Measurements from ENCODE around the gene TP53AIP1. TPM values are rescaled to one million over a fixed set of nuclear protein-coding genes. Genes with fewer than 3 reads are reported as not detected.

Gene TP53AIP1
- polyA plus RNA-seq, 6 donors from 2014 or later: not detected

DNA sequence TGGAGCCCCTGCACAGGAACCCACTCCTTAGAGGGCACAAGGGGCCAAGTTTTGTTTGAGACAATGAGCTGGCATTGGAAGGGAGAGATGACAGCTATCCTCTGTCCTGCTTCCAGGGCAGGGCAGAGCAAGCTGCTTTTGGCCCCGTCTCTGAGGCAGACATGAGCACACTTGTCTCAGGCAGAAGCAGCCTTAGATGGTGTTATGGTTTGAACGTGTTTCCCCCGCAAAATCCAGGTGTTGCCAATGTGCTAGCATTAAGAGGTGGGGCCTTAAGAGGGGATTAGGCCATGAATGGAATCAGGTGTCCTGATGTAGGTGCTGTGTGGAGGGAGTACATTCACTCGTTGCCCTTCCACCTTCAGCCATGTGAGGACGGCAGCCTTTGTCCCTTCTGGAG, 2.5 kb downstream of the TP53AIP1 start:
- DNase-seq (no peak), ATAC-seq (ENCODE audit: low read depth in 2 of 2) (no peak)
- H3K4me1 Mint-ChIP-seq: no peaks in the 10 kb centered on the region

DNA sequence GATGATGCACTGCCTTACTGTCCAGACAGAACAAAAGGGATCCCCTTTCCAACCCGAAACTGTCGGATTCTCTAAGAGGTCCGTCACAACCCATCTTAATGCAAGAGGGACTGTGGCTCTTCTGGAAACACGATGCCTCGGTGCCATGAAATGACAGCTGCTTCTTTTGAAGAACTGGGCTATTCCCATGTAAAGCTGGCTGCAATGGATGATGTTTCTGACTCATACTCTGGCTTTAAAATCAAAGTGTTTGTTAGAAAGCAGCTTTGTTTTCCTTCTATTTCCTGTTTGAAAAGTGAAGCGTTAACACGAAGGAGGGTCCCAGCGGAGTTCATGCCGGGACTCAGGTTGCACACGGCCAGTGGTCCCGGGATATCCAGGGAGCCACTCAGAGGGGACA, 3.1 kb downstream of the TP53AIP1 start:
- no peak for DNase-seq
- H3K4me1 Mint-ChIP-seq: no peaks in the 10 kb centered on the region

More for the DNA sequence above, 2.5 kb downstream of the TP53AIP1 start:
- no peaks in the 10 kb centered on the region for H3K36me3 Mint-ChIP-seq
- H3K9me3 Mint-ChIP-seq: peaks cover 0 to 2% (median 0%) of the 10 kb centered on the region in 7 donors
- H3K27ac Mint-ChIP-seq: no peak overlapping the region
- H3K27me3 Mint-ChIP-seq: peaks cover 25 to 61% (median 56%) of the 10 kb centered on the region in 3 donors
- no peak overlapping the region for H3K4me3 Mint-ChIP-seq

DNA sequence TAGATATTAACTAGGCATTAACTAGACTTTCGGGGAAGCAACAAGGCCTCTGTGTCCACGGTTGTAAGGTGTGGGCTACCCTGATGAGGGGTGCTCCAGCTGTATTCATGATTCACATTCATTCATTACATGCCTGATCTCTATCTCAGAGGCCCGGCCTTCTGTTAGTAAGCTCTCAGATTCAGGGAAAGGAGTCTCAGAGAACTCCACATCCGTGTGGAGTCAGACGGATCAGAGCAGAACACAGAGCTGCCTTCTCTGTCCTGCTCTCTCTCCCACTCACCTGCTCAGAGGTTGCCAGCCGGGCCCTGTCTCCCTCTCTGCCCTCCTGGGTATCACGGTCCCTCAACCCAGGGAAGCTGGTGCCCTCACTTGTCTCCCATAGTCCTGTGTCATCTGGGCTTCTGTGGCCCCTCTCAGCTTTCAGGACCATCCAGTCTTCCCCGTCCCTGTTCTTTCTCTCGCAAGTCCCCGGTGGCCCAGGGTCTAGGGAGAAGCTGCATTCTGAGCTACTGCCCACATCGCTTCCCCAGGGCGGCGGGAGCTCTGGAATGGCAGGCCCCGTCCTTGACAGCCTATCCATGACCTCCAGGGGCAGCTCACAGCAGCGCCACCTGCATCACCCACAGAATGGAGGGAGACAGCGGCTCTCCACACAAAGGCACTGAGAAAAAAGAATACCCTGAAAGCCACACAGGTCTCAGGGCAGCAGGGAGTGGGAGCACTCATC, 4.3 kb downstream of the TP53AIP1 start:
- ATAC-seq (ENCODE audit: low read depth in 2 of 2) (no peak), DNase-seq (no peak)
- H3K4me1 Mint-ChIP-seq: no peaks in the 10 kb centered on the region
- no peak overlapping the region for H3K4me3 Mint-ChIP-seq
- H3K27me3 Mint-ChIP-seq: peaks cover 11 to 56% (median 51%) of the 10 kb centered on the region in 3 donors
- peaks cover 0 to 6% (median 5%) of the 10 kb centered on the region in 7 donors for H3K9me3 Mint-ChIP-seq
- no peak overlapping the region for H3K27ac Mint-ChIP-seq
- peaks cover 0 to 9% of the 10 kb centered on the region in 2 donors for H3K36me3 Mint-ChIP-seq

More for the DNA sequence above, 3.1 kb downstream of the TP53AIP1 start:
- Mint-ChIP-seq H3K4me3 (no peak overlapping the region), H3K36me3 (no peaks in the 10 kb centered on the region), H3K9me3 (peaks cover 0 to 2% (median 0%) of the 10 kb centered on the region in 7 donors), H3K27me3 (peaks cover 20 to 56% (median 50%) of the 10 kb centered on the region in 3 donors), H3K27ac (no peak overlapping the region)
- no peak for ATAC-seq (ENCODE audit: low read depth in 2 of 2)

DNA sequence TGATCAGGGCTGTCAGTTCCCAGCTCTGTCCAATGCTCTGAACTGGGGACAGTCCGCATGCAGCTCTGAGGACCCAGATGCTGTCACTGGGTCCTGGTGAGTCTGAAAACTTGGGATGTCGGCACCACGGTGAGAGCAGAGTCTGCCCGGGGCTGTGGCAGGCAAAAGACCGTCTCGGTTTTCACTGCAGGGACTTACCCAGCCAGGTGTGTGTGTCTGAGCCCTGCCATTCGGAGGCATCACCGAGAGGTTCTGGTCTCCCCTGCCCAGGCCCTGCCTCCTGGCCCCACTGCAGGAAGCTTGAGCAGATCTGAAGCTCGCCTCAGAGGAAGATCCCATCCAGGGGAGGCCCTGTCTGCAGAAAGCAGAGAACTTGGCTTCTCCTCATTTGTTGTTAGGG, 5.2 kb downstream of the TP53AIP1 start:
- ATAC-seq (ENCODE audit: low read depth in 2 of 2) (no peak), DNase-seq (no peak)
- no peaks in the 10 kb centered on the region for H3K4me1 Mint-ChIP-seq
- H3K9me3 Mint-ChIP-seq: peaks cover 0 to 6% (median 5%) of the 10 kb centered on the region in 7 donors
- no peak overlapping the region for H3K4me3 Mint-ChIP-seq
- peaks cover 0 to 9% of the 10 kb centered on the region in 2 donors for H3K36me3 Mint-ChIP-seq
- H3K27ac Mint-ChIP-seq: no peak overlapping the region
- peaks cover 8 to 48% (median 44%) of the 10 kb centered on the region in 3 donors for H3K27me3 Mint-ChIP-seq

DNA sequence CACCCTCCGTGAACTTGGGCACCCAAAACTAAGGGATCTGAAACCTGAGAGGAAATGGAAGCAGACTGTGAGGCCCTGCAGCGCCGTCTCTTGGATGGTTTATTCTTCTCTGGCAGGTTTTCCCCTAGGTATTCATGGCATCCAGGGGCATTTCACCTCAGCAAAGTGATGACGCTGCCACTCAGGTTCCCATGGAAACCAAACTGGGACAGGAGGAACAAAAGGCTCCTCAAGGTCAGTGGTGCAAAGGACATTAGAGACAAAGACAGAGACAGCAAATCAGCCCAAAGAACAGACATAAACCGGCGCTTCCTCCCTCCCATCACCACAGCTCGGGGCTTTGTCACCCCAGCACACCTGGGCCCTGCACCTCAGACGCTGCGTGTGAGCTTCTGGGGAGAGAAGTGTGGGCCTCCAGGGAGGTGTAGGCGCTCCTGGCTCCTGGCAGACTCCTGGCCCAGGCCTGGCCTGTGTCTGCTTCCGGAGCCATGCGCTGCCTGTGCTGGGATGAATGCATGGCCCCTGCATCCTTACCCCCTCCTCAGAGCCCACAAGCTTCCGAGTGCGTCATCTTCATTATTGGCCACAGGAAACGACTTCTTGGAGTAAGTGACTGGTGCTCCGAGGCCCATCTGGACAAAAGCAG, 5.9 kb downstream of the TP53AIP1 start:
- DNase-seq: no peak
- ATAC-seq (ENCODE audit: low read depth in 2 of 2): no peak
- H3K36me3 Mint-ChIP-seq: peaks cover 0 to 9% of the 10 kb centered on the region in 2 donors
- H3K9me3 Mint-ChIP-seq: peaks cover 0 to 6% (median 5%) of the 10 kb centered on the region in 7 donors
- peaks cover 13 to 44% (median 37%) of the 10 kb centered on the region in 3 donors for H3K27me3 Mint-ChIP-seq
- no peak overlapping the region for H3K4me3 Mint-ChIP-seq
- no peaks in the 10 kb centered on the region for H3K4me1 Mint-ChIP-seq
- H3K27ac Mint-ChIP-seq: no peak overlapping the region

DNA sequence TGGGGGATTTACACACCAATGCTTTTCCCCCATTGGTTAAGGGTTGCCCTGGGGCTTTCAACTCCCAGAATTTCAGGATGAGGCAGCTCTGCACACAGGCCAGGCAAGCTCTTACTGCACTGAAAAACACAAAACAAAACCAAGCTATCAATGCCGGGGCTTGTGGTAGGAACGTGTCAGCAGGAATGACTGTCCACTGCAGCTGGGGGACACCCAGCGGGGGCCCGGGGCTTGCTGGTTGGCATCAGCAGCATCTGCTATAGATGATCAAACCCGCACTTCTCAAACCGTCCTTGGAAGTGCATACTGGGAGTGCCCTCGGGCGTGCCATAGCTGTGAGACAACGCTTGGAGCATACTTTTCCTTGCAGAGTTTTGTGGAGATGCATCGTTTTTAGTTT, 7.7 kb downstream of the TP53AIP1 start:
- Mint-ChIP-seq H3K27ac (peak overlapping the region in 1 of 6 donors; percentile 27), H3K27me3 (peaks cover 15 to 36% (median 33%) of the 10 kb centered on the region in 3 donors), H3K4me1 (peaks cover 0 to 2% (median 0%) of the 10 kb centered on the region in 3 donors), H3K4me3 (no peak overlapping the region), H3K9me3 (peaks cover 0 to 10% (median 5%) of the 10 kb centered on the region in 7 donors), H3K36me3 (peaks cover 0 to 9% of the 10 kb centered on the region in 2 donors)
- DNase-seq: no peak
- ATAC-seq (ENCODE audit: low read depth in 2 of 2): no peak

DNA sequence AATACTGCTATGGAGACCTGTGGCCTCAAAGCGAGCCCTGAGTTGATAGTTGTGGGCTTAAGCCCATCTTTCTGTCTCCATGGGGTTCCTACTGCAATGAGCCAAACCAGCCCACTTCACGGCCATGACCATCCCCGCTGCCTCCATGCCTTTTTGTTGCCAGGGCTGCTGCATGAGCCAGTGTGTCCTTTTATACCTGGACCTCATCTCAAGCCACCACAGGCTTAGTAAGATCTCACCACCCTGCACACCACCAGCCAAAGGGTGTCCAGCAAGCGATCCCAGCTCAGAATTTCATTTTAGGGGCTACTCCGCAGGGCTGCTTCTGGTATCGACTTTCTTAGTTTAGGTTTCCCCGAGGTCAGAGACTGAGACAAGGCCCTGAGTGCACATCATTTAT, 8.3 kb downstream of the TP53AIP1 start:
- H3K9me3 Mint-ChIP-seq: peaks cover 0 to 10% (median 5%) of the 10 kb centered on the region in 7 donors
- no peak for DNase-seq
- peaks cover 0 to 9% of the 10 kb centered on the region in 2 donors for H3K36me3 Mint-ChIP-seq
- peaks cover 15 to 42% (median 33%) of the 10 kb centered on the region in 3 donors for H3K27me3 Mint-ChIP-seq
- ATAC-seq (ENCODE audit: low read depth in 2 of 2): no peak
- H3K4me3 Mint-ChIP-seq: no peak overlapping the region
- no peak overlapping the region for H3K27ac Mint-ChIP-seq
- peaks cover 4 to 8% (median 5%) of the 10 kb centered on the region in 3 donors for H3K4me1 Mint-ChIP-seq

DNA sequence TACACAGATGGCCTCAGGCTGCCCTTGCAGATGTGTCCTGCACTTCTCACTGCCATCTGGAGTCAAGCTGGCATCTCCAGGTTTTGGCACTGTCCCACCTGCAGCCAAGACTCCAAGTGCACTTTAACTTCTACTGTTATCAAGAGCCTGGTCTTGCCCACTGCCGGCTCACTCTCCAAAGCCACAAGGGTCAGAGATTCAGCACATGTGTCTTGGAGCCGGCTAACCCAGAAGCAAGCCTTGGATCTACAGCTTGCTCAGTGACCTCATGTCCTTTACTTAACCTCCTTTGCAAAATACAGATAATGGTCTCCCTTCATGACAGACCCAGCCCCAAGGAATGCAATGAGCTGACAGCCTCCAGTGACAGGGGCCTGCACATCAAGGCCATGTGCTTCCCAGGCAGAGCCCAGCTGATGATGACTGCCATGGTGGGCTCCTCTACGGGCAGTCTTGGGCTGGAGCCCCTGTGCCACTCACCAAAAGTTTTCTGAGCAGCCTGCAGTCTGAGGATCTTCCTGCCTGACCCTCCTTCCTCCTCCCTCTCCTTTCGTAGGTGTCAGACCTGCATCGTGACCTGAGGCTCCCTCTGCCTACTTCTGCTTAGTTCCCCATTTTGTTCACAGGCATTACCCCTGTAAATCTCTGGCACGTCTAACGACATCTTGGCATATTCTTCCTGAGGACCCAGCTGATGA, 9.0 kb downstream of the TP53AIP1 start:
- Mint-ChIP-seq H3K36me3 (peaks cover 0 to 9% of the 10 kb centered on the region in 2 donors), H3K27me3 (peaks cover 9 to 37% (median 30%) of the 10 kb centered on the region in 3 donors), H3K9me3 (peaks cover 0 to 10% (median 5%) of the 10 kb centered on the region in 7 donors), H3K4me1 (peaks cover 7 to 13% (median 12%) of the 10 kb centered on the region in 3 donors), H3K4me3 (peak overlapping the region in 1 of 8 donors; percentile 3), H3K27ac (no peak overlapping the region)
- DNase-seq: no peak
- ATAC-seq (ENCODE audit: low read depth in 2 of 2): no peak

DNA sequence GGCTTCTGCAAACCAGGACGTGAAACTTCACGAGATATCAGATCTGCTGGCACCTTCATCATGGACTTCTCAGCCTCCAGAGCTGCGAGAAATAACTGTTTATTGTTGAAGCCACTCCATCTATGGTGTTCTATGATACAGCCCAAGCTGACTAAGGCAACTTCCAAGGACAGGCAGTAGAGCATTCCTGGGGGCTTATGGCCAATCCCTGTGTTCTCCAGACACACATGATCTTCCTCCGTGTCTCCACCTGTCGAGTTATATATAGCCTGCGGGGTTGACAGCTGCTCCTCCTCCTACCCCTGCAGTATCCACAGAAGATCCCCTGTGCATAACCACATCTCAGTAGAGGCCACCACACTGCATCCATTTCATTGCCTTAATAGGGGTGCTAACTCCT, 11.0 kb downstream of the TP53AIP1 start:
- Mint-ChIP-seq H3K9me3 (peaks cover 0 to 10% (median 5%) of the 10 kb centered on the region in 7 donors), H3K27me3 (peaks cover 11 to 48% (median 33%) of the 10 kb centered on the region in 3 donors), H3K4me3 (no peak overlapping the region), H3K27ac (no peak overlapping the region), H3K4me1 (peaks cover 16 to 22% (median 22%) of the 10 kb centered on the region in 3 donors), H3K36me3 (peaks cover 0 to 9% of the 10 kb centered on the region in 2 donors)
- DNase-seq (no peak), ATAC-seq (ENCODE audit: low read depth in 2 of 2) (no peak)

DNA sequence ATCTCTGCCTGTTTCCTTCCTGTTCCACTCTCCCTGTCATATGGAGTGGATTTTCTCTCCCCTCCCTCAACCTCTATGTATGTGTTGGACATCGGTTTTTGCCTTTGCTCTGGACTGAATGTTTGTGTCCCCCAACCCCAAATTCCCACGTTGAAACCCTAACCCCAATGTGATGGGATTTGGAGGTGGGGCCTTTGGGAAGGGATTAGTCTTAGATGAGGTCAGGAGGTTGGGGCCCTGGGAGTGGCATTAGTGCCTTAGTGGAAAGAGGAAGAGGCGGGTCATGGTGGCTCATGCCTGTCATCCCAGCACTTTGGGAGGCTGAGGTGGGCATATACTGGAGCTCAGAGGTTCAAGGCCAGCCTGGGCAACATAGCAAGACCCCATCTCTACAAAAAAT, 11.6 kb downstream of the TP53AIP1 start:
- ATAC-seq (ENCODE audit: low read depth in 2 of 2): no peak
- Mint-ChIP-seq H3K27ac (no peak overlapping the region), H3K4me3 (peak overlapping the region in 1 of 8 donors; percentile 44), H3K9me3 (peaks cover 0 to 10% (median 5%) of the 10 kb centered on the region in 7 donors), H3K27me3 (peaks cover 11 to 52% (median 36%) of the 10 kb centered on the region in 3 donors), H3K4me1 (peaks cover 16 to 22% (median 22%) of the 10 kb centered on the region in 3 donors), H3K36me3 (peaks cover 0 to 9% of the 10 kb centered on the region in 2 donors)
- DNase-seq: no peak

DNA sequence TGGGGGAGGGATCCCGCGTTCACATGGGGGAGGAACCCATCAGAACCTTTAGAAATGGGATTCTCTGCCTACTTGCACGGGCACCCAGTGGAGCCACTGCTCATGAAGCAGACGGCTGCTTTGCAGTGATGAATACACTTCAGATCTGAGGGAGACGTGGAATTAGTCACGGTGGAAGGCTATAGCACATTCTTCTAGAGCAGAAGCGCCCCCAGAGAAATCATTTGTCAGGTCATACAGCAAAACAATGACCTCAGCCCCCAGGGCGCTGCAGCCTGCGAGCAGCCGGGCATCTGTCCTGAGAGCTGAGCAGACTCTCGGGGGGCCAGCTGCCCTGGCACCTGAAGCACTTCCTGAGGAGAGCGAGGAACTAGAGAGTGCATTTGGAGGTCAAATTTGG, 12.7 kb downstream of the TP53AIP1 start:
- H3K27ac Mint-ChIP-seq: peak overlapping the region in 2 of 6 donors; percentile 21 to 53

DNA sequence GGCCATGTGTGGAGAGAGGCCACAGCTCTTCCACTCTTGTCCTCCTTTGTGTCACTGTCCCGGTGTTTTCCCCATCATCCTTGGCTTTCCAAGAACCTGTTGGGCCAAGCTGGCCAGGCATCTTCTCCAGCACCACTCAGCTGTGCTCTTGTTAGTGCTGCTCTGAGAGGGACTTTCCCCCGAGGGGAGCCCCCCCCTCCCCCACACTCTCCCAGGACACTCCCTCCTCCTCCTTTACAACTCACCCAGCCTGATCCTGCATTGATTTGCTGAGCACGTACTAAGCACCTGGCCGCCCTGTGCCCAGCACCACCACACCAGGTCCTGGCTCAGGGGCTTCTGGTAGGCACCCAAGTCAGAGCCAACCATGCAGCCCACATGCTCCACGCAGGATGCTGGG, 13.2 kb downstream of the TP53AIP1 start:
- H3K36me3 Mint-ChIP-seq: peaks cover 0 to 9% of the 10 kb centered on the region in 2 donors
- peaks cover 11 to 63% (median 40%) of the 10 kb centered on the region in 3 donors for H3K27me3 Mint-ChIP-seq
- ATAC-seq (ENCODE audit: low read depth in 2 of 2) (no peak), DNase-seq (no peak)
- H3K4me1 Mint-ChIP-seq: peaks cover 16 to 22% (median 22%) of the 10 kb centered on the region in 3 donors
- peak overlapping the region in 2 of 6 donors; percentile 21 to 23 for H3K27ac Mint-ChIP-seq
- peaks cover 0 to 10% (median 5%) of the 10 kb centered on the region in 7 donors for H3K9me3 Mint-ChIP-seq
- H3K4me3 Mint-ChIP-seq: peak overlapping the region in 3 of 8 donors; percentile 25 to 73 (median 40)

More for the DNA sequence above, 12.7 kb downstream of the TP53AIP1 start:
- Mint-ChIP-seq H3K36me3 (peaks cover 0 to 9% of the 10 kb centered on the region in 2 donors), H3K4me3 (peak overlapping the region in 2 of 8 donors; percentile 15 to 38), H3K27me3 (peaks cover 11 to 60% (median 36%) of the 10 kb centered on the region in 3 donors), H3K9me3 (peaks cover 0 to 10% (median 5%) of the 10 kb centered on the region in 7 donors), H3K4me1 (peaks cover 16 to 22% (median 22%) of the 10 kb centered on the region in 3 donors)
- DNase-seq (no peak), ATAC-seq (ENCODE audit: low read depth in 2 of 2) (no peak)

DNA sequence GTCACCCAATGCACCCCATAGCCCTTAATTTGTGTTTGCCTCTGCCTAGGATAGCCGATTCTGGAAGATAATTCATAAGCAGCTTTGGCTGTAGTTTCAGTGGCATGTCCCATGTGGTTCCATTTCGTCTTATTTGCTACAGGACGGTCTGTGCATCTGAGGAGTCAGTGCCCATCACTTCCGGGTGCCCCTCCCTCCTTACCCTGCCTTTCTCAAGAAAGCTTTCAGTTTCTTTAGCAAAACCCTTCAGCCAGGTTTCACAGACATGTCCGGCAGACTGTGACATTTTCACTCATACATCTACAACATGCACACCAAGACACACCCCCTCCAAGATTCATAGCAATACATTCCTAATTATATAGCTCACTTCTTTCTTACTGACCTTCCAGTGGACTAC, 14.3 kb downstream of the TP53AIP1 start:
- Mint-ChIP-seq H3K9me3 (peaks cover 0 to 4% (median 0%) of the 10 kb centered on the region in 7 donors), H3K27ac (peak overlapping the region in 4 of 6 donors; percentile 13 to 33 (median 24)), H3K27me3 (peaks cover 15 to 63% (median 37%) of the 10 kb centered on the region in 3 donors), H3K36me3 (no peaks in the 10 kb centered on the region), H3K4me3 (peak overlapping the region in 6 of 8 donors; percentile 45 to 70 (median 53)), H3K4me1 (peaks cover 16 to 22% (median 22%) of the 10 kb centered on the region in 3 donors)
- ATAC-seq (ENCODE audit: low read depth in 2 of 2): peak; percentile 93 to 96
- peak; percentile 54 for DNase-seq
